ENCODE data around the gene STK32C.
"Not testable (repeated sequence)": the region's sequence is repeated elsewhere in the genome, so short reads cannot be mapped to it uniquely, and the experiment has no call there.

STK32C gene

GRCh38 chr10:132270721-132271457 lies 36.9 kb downstream of the STK32C start:
- DNase-seq (ENCODE audit: low read depth) = no peak
- no peak for TF ChIP-seq CTCF (IDR thresholded peaks at IDR 0.05; ENCODE audit: insufficient read depth, low read depth, low read length, missing control alignments)
- no peak overlapping the region for H3K4me3 ChIP-seq (ENCODE audit: low read length)

- DNase-seq (ENCODE audit: low read depth) = no peak
- H3K4me3 ChIP-seq (ENCODE audit: low read length) = no peak overlapping the region
- no peak for TF ChIP-seq CTCF (IDR thresholded peaks at IDR 0.05; ENCODE audit: insufficient read depth, low read depth, low read length, missing control alignments)
Measured at GRCh38 chr10:132270256-132270655, 37.5 kb downstream of the STK32C start.

- no peak for DNase-seq (ENCODE audit: low read depth)
- no peak overlapping the region for H3K4me3 ChIP-seq (ENCODE audit: low read length)
- no peak for TF ChIP-seq CTCF (IDR thresholded peaks at IDR 0.05; ENCODE audit: insufficient read depth, low read depth, low read length, missing control alignments)
Measured at GRCh38 chr10:132269266-132270230, 38.2 kb downstream of the STK32C start.

- DNase-seq (ENCODE audit: low read depth); H3K4me3 ChIP-seq (ENCODE audit: low read length): not testable (repeated sequence)
Measured at GRCh38 chr10:132267916-132268315, 39.8 kb downstream of the STK32C start.

GRCh38 chr10:132266594-132267161 lies 41.1 kb downstream of the STK32C start:
- TF ChIP-seq CTCF (IDR thresholded peaks at IDR 0.05; ENCODE audit: insufficient read depth, low read depth, low read length, missing control alignments) = no peak
- H3K4me3 ChIP-seq (ENCODE audit: low read length) = no peak overlapping the region
- DNase-seq (ENCODE audit: low read depth) = no peak

GRCh38 chr10:132265890-132266496 lies 41.8 kb downstream of the STK32C start:
- H3K4me3 ChIP-seq (ENCODE audit: low read length) = no peak overlapping the region
- no peak for TF ChIP-seq CTCF (IDR thresholded peaks at IDR 0.05; ENCODE audit: insufficient read depth, low read depth, low read length, missing control alignments)
- DNase-seq (ENCODE audit: low read depth) = no peak
